Forelimb muscle (tissue), 1 donor: ENCODE data around the gene CLDN4. TPM values are rescaled to one million over a fixed set of nuclear protein-coding genes. Genes with fewer than 3 reads are reported as not detected.
A peak's percentile ranks its signal among the peaks of the same experiment; 100 is the strongest.
"Not testable (repeated sequence)": the region's sequence is repeated elsewhere in the genome, so short reads cannot be mapped to it uniquely, and the experiment has no call there.

ENCODE experiments used
- DNase-seq: peaks from one replicate; pipeline ENCODE4 v3.0.0-alpha.2; 2013; ENCODE audit warnings: low read depth
- polyA plus RNA-seq: library from polyadenylated mRNA; unstranded; fragments of 120-200 nt; gene quantifications from one replicate; pipeline ENCODE4 v1.2.1, GENCODE V29; 2013; ENCODE audit not compliant: insufficient read length

CLDN4 gene
- polyA plus RNA-seq, 1 donor, result 0.49 TPM

GRCh38 chr7:73842067-73842976 is 11.5 kb downstream of the CLDN4 start, which contains the start of gene METTL27:
Gene METTL27 (minus strand): TSS chr7:73842516. CDS start chr7:73842140, 376 bp downstream.
- peak; percentile 60 for DNase-seq

- DNase-seq, result no peak
Measured at GRCh38 chr7:73844131-73844547, 13.3 kb downstream of the CLDN4 start.

GRCh38 chr7:73844848-73845460 is 14.2 kb downstream of the CLDN4 start:
- no peak for DNase-seq

GRCh38 chr7:73845701-73846195 is 15.0 kb downstream of the CLDN4 start:
- DNase-seq, result not testable (repeated sequence)

- DNase-seq, result no peak
Measured at GRCh38 chr7:73847941-73848723, 17.3 kb downstream of the CLDN4 start.

GRCh38 chr7:73850781-73851207 is 20.0 kb downstream of the CLDN4 start:
- DNase-seq, result no peak

- DNase-seq, result no peak
Measured at GRCh38 chr7:73851410-73852338, 20.9 kb downstream of the CLDN4 start.

- no peak for DNase-seq
Measured at GRCh38 chr7:73852500-73852899, 21.7 kb downstream of the CLDN4 start.

- no peak for DNase-seq
Measured at GRCh38 chr7:73856941-73857340, 26.1 kb downstream of the CLDN4 start.

GRCh38 chr7:73858807-73859206 is 28.0 kb downstream of the CLDN4 start:
- DNase-seq, result no peak

GRCh38 chr7:73860859-73861258 is 30.1 kb downstream of the CLDN4 start, which contains the start of gene TMEM270:
Gene TMEM270 (plus strand): TSS chr7:73861159. CDS start chr7:73861195, 36 bp downstream.
- DNase-seq, result no peak

GRCh38 chr7:73861305-73861704 is 30.5 kb downstream of the CLDN4 start:
- DNase-seq, result no peak

GRCh38 chr7:73864981-73865711 is 34.4 kb downstream of the CLDN4 start:
- no peak for DNase-seq

- no peak for DNase-seq
Measured at GRCh38 chr7:73865738-73866445, 35.1 kb downstream of the CLDN4 start.

- DNase-seq, result no peak
Measured at GRCh38 chr7:73866446-73866767, 35.6 kb downstream of the CLDN4 start.

- no peak for DNase-seq
Measured at GRCh38 chr7:73869011-73869798, 38.4 kb downstream of the CLDN4 start.

GRCh38 chr7:73870041-73870492 is 39.3 kb downstream of the CLDN4 start:
- DNase-seq, result no peak
